ENCODE data around the gene PRSS50. TPM values are rescaled to one million over a fixed set of nuclear protein-coding genes. Genes with fewer than 3 reads are reported as not detected.
A peak's percentile ranks its signal among the peaks of the same experiment; 100 is the strongest.

PRSS50 gene
- total and polyA plus RNA-seq, 9 donors, result 0.12 to 0.69 (median 0.32) TPM; not detected in 1

- Histone ChIP-seq H3K27ac (no peak overlapping the region), H3K4me3 (no peak overlapping the region), H3K36me3 (no peaks in the 10 kb centered on the region), H3K9me3 (no peaks in the 10 kb centered on the region), H3K4me1 (ENCODE audit: insufficient read depth) (no peaks in the 10 kb centered on the region), H3K27me3 (no peaks in the 10 kb centered on the region)
- intact Hi-C loops (cut with DNase I), result no loop called here
- WGBS, 3 donors, result 78 to 84% (median 80%) methylated on average over 9 of the region's 9 CpGs
- no peak for TF ChIP-seq EP300 (IDR thresholded peaks at IDR 0.05)
- no peak for TF ChIP-seq POLR2A (IDR thresholded peaks at IDR 0.05)
- TF ChIP-seq CTCF (IDR thresholded peaks at IDR 0.05), result no peak
- DNase-seq, result no peak
Measured at GRCh38 chr3:46675843-46676567, 41.7 kb downstream of the PRSS50 start.

- 86 to 96% (median 90%) methylated on average over 6 of the region's 6 CpGs for WGBS, 3 donors
- Histone ChIP-seq H3K27ac (no peak overlapping the region), H3K36me3 (no peaks in the 10 kb centered on the region), H3K4me3 (no peak overlapping the region), H3K27me3 (no peaks in the 10 kb centered on the region), H3K9me3 (no peaks in the 10 kb centered on the region), H3K4me1 (ENCODE audit: insufficient read depth) (no peaks in the 10 kb centered on the region)
- intact Hi-C loops (cut with DNase I), result no loop called here
- DNase-seq, result peak in 1 of 5 donors; percentile 9
- TF ChIP-seq EP300 (IDR thresholded peaks at IDR 0.05), result no peak
- no peak for TF ChIP-seq POLR2A (IDR thresholded peaks at IDR 0.05)
- TF ChIP-seq CTCF (IDR thresholded peaks at IDR 0.05), result no peak
Measured at GRCh38 chr3:46675426-46675825, 42.2 kb downstream of the PRSS50 start.

GRCh38 chr3:46674031-46674845, 43.4 kb downstream of the PRSS50 start:
- peak in 4 of 5 donors; percentile 5 to 16 (median 10) for DNase-seq
- no peak overlapping the region for H3K27ac ChIP-seq
- intact Hi-C loops (cut with DNase I), result no loop called here
- H3K27me3 ChIP-seq, result no peaks in the 10 kb centered on the region
- 94 to 95% (median 95%) methylated on average over 12 of the region's 12 CpGs for WGBS, 3 donors
- H3K9me3 ChIP-seq, result no peaks in the 10 kb centered on the region
- H3K4me3 ChIP-seq, result no peak overlapping the region
- no peaks in the 10 kb centered on the region for H3K4me1 ChIP-seq (ENCODE audit: insufficient read depth)
- TF ChIP-seq POLR2A (IDR thresholded peaks at IDR 0.05) (no peak), CTCF (IDR thresholded peaks at IDR 0.05) (no peak), EP300 (IDR thresholded peaks at IDR 0.05) (no peak)
- no peaks in the 10 kb centered on the region for H3K36me3 ChIP-seq

GRCh38 chr3:46673151-46674030, 44.3 kb downstream of the PRSS50 start:
- TF ChIP-seq POLR2A (IDR thresholded peaks at IDR 0.05), result no peak
- no peak for TF ChIP-seq CTCF (IDR thresholded peaks at IDR 0.05)
- no peak for TF ChIP-seq EP300 (IDR thresholded peaks at IDR 0.05)
- Histone ChIP-seq H3K4me1 (ENCODE audit: insufficient read depth) (no peaks in the 10 kb centered on the region), H3K4me3 (no peak overlapping the region), H3K9me3 (no peaks in the 10 kb centered on the region), H3K27ac (no peak overlapping the region), H3K27me3 (no peaks in the 10 kb centered on the region), H3K36me3 (no peaks in the 10 kb centered on the region)
- WGBS, 3 donors, result 72 to 75% (median 73%) methylated on average over 10 of the region's 10 CpGs
- DNase-seq, result peak in 4 of 5 donors; percentile 4 to 25 (median 8)
- intact Hi-C loops (cut with DNase I), result no loop called here
